Calu3 (cell line): ENCODE measurements around the gene MALL. TPM values are rescaled to one million over a fixed set of nuclear protein-coding genes. Genes with fewer than 3 reads are reported as not detected.
"Not testable (repeated sequence)": the region's sequence is repeated elsewhere in the genome, so short reads cannot be mapped to it uniquely, and the experiment has no call there.

ENCODE experiments used
- BruUV-seq: library from RNA; stranded (reverse); fragments of 400-500 nt; replicated peaks from 2 replicates; lab custom pipeline; 2021; lab: Mats Ljungman, UMichigan
- CTCF ChIA-PET: fragments of 300-600 bp; sonication (Branson Sonifier 250); formaldehyde crosslinking; loops from one replicate; lab custom pipeline; 2022; ENCODE audit warnings: antibody characterized with exemption; lab: Charles Lee
- DNase-seq: peaks from one replicate; pipeline ENCODE4 v3.0.0; 2022
- H3K27ac Mint-ChIP-seq: one replicate; pipeline ENCODE4 v1.8.0; 2022; ENCODE audit warnings: mixed read lengths; ENCODE audit not compliant: unreplicated experiment
- H3K27me3 Mint-ChIP-seq: one replicate; pipeline ENCODE4 v1.8.0; 2022; ENCODE audit warnings: mixed read lengths; ENCODE audit not compliant: unreplicated experiment
- H3K36me3 Mint-ChIP-seq: one replicate; pipeline ENCODE4 v1.8.0; 2022; ENCODE audit warnings: mild to moderate bottlenecking, moderate library complexity, mixed read lengths; ENCODE audit not compliant: insufficient read depth, unreplicated experiment
- H3K4me1 Mint-ChIP-seq: one replicate; pipeline ENCODE4 v1.8.0; 2022; ENCODE audit warnings: mild to moderate bottlenecking, low read depth, mixed read lengths; ENCODE audit not compliant: unreplicated experiment
- H3K4me3 Mint-ChIP-seq: one replicate; pipeline ENCODE4 v1.8.0; 2022; ENCODE audit warnings: mild to moderate bottlenecking, low read depth, moderate library complexity, mixed read lengths; ENCODE audit not compliant: unreplicated experiment
- H3K9me3 Mint-ChIP-seq: one replicate; pipeline ENCODE4 v1.8.0; 2022; ENCODE audit warnings: low read depth, mixed read lengths; ENCODE audit not compliant: unreplicated experiment
- intact Hi-C: fragments of 100-400 bp; cut with micrococcal nuclease; formaldehyde crosslinking; loops from one replicate; pipeline ENCODE4 v1.10.0; 2022; ENCODE audit not compliant: unreplicated experiment
- total RNA-seq: library from RNA; stranded (reverse); gene quantifications from 2 replicates; pipeline ENCODE4 v1.2.3, GENCODE V29; 2022
- TF ChIP-seq, protein P1 (sequence below): fragments of 200-600 bp; IDR thresholded peaks from one replicate; pipeline ENCODE4 v1.8.0; 2022; ENCODE audit warnings: antibody characterized with exemption; ENCODE audit not compliant: unreplicated experiment

MALL gene
- total RNA-seq, 1 experiment from 2014 or later: 51.5 TPM

DNA sequence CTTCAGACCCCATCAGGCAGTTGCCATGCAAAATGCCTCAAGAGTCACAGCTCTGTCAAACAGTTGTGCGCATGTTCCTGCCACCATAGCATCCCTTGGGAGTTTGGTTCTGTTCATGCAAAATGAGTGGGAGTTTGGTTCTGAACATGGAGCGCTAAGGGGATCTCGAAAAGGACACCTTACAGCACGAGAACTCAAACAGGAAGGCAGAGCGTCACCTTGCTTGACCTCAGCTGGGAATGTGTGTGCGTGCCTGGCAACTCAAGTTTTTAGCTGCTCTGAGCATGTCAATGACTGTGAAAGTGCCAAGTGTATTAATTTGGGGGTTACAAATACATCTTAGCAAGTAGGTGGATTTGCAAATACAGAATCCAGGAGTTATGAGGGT, 16.6 kb downstream of the MALL start:
- peaks cover 70% of the 10 kb centered on the region for H3K4me1 Mint-ChIP-seq
- TF ChIP-seq, protein P1, sequence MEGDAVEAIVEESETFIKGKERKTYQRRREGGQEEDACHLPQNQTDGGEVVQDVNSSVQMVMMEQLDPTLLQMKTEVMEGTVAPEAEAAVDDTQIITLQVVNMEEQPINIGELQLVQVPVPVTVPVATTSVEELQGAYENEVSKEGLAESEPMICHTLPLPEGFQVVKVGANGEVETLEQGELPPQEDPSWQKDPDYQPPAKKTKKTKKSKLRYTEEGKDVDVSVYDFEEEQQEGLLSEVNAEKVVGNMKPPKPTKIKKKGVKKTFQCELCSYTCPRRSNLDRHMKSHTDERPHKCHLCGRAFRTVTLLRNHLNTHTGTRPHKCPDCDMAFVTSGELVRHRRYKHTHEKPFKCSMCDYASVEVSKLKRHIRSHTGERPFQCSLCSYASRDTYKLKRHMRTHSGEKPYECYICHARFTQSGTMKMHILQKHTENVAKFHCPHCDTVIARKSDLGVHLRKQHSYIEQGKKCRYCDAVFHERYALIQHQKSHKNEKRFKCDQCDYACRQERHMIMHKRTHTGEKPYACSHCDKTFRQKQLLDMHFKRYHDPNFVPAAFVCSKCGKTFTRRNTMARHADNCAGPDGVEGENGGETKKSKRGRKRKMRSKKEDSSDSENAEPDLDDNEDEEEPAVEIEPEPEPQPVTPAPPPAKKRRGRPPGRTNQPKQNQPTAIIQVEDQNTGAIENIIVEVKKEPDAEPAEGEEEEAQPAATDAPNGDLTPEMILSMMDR: no peak
- H3K9me3 Mint-ChIP-seq: no peaks in the 10 kb centered on the region
- no TSS peak for BruUV-seq
- H3K36me3 Mint-ChIP-seq: peaks cover 24% of the 10 kb centered on the region
- intact Hi-C loops: no loop called here
- H3K27me3 Mint-ChIP-seq: no peaks in the 10 kb centered on the region
- no peak overlapping the region for H3K4me3 Mint-ChIP-seq
- CTCF ChIA-PET: no interaction called here
- no peak overlapping the region for H3K27ac Mint-ChIP-seq
- DNase-seq: no peak

GRCh38 chr2:110097506-110098220, 18.0 kb downstream of the MALL start:
- CTCF ChIA-PET: no interaction called here
- Mint-ChIP-seq H3K4me3 (no peak overlapping the region), H3K4me1 (peaks cover 59% of the 10 kb centered on the region), H3K27me3 (no peaks in the 10 kb centered on the region), H3K9me3 (no peaks in the 10 kb centered on the region), H3K27ac (no peak overlapping the region), H3K36me3 (peaks cover 18% of the 10 kb centered on the region)
- DNase-seq: peak; percentile 49
- TF ChIP-seq, protein P1: no peak
- intact Hi-C loops: no loop called here
- no TSS peak for BruUV-seq

DNA sequence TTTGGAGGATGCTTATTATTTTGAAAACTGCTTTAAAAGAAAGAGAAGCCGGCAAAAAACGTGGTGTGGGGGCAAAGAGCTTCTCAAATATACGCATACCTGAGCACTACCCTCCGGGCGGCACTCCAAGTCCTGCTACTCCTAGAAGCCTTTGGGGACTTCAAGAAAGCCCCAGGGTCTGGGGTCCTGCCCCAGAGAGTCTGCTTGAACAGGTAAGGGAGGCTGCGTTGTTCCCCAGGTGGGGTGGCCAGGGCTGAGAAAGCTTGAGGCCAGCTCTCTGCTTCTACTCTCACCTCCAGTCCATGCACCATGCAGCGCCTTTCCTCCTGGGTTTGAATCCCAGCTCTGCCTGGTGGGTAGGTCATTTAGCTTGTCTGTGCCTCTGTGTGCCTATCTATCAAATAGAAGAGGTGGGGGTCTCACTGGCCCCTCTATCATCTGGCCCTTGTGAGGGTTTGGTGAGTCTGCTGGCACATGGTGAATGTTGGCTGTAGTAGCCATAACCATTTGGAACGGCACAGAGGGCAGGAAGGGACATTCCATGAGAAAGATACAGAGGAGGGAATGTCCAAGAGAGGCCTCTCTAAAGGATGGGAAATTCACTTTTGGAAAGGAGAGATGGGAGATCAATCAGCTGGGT, 19.5 kb downstream of the MALL start:
- H3K36me3 Mint-ChIP-seq: peaks cover 2% of the 10 kb centered on the region
- no peak overlapping the region for H3K27ac Mint-ChIP-seq
- DNase-seq: no peak
- BruUV-seq: no TSS peak
- H3K9me3 Mint-ChIP-seq: no peaks in the 10 kb centered on the region
- CTCF ChIA-PET: no interaction called here
- TF ChIP-seq, protein P1: no peak
- intact Hi-C loops: no loop called here
- no peak overlapping the region for H3K4me3 Mint-ChIP-seq
- H3K4me1 Mint-ChIP-seq: peaks cover 43% of the 10 kb centered on the region
- no peaks in the 10 kb centered on the region for H3K27me3 Mint-ChIP-seq

- H3K27me3 Mint-ChIP-seq, BruUV-seq, H3K27ac Mint-ChIP-seq, H3K36me3 Mint-ChIP-seq, H3K4me3 Mint-ChIP-seq, DNase-seq, H3K9me3 Mint-ChIP-seq, CTCF ChIA-PET, intact Hi-C loops: not testable (repeated sequence)
- H3K4me1 Mint-ChIP-seq: peaks cover 32% of the 10 kb centered on the region
These were observed 20.6 kb downstream of the MALL start for GRCh38 chr2:110094884-110095534.

- CTCF ChIA-PET, H3K36me3 Mint-ChIP-seq, intact Hi-C loops, DNase-seq, BruUV-seq, H3K9me3 Mint-ChIP-seq, H3K27me3 Mint-ChIP-seq, H3K27ac Mint-ChIP-seq, H3K4me3 Mint-ChIP-seq: not testable (repeated sequence)
- H3K4me1 Mint-ChIP-seq: peaks cover 22% of the 10 kb centered on the region
These were observed 21.7 kb downstream of the MALL start for GRCh38 chr2:110093924-110094323.

DNA sequence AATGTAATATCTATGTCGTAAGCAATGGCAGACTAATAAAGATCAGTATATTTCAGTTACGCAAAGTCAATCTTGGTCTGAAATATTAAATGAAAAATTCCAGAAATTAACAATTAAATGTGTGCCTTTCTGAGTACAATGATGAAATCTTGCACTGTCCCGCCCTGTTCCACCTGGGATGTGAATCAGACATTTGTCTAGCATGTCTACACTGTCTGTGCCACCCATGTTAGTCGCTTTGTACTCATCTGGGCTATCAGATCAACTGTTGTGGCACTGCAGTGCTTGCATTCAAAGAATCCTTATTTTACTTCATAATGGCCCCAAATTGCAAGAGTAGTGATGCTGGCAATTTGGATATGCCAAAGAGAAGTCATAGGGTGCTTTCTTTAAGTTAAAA, 25.5 kb downstream of the MALL start:
- H3K4me1 Mint-ChIP-seq, H3K9me3 Mint-ChIP-seq, BruUV-seq, intact Hi-C loops, H3K27ac Mint-ChIP-seq, CTCF ChIA-PET, H3K36me3 Mint-ChIP-seq, DNase-seq, H3K4me3 Mint-ChIP-seq, H3K27me3 Mint-ChIP-seq: not testable (repeated sequence)

DNA sequence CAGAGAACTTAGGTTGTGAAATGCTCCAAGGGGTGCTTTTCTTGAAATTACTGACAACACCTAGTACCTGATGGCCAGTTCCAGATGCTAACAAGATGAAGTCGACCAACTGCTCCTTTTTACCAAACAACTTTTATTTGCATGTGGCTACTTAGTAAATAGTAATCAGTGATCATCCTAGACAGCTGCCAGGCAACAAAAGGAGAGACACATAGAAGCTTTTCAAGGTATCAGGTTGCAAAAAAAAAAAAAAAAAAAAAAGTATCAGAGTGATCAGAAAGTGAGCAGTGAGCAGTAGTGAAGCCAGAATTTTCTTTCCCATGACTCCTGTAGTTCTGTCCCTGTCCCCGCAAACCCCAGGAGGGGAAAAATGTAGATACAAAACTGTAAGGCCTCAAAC, 31.9 kb downstream of the MALL start:
- H3K27ac Mint-ChIP-seq, intact Hi-C loops, H3K27me3 Mint-ChIP-seq, H3K9me3 Mint-ChIP-seq, DNase-seq, CTCF ChIA-PET, BruUV-seq, H3K4me3 Mint-ChIP-seq, H3K4me1 Mint-ChIP-seq, H3K36me3 Mint-ChIP-seq: not testable (repeated sequence)
